GM12878 (cell line): ENCODE data around the gene ADGRG7. TPM values are rescaled to one million over a fixed set of nuclear protein-coding genes. Genes with fewer than 3 reads are reported as not detected.

Experiments used
- ATAC-seq: fragments of 200-7000 bp; cut with Tn5 transposase; 3 replicates; pipeline ENCODE4 v1.9.1; 2020; ENCODE audit warnings: mild to moderate bottlenecking, moderate library complexity
- BruUV-seq: library from RNA; stranded (reverse); fragments of 400-500 nt; replicated peaks from 2 replicates; lab custom pipeline; 2021; lab: Mats Ljungman, UMichigan
- CTCF ChIA-PET: fragments of 300-600 bp; sonication (Branson Sonifier 250); formaldehyde crosslinking; extraction: SDS; loops from one replicate; lab custom pipeline; 2021; ENCODE audit warnings: inconsistent platforms; lab: Yijun Ruan, JAX
- POLR2A ChIA-PET: fragments of 350-600 bp; formaldehyde crosslinking; extraction: SDS; loops from one replicate; lab custom pipeline; 2021; ENCODE audit warnings: inconsistent platforms; lab: Charles Lee
- RAD21 ChIA-PET: fragments of 300-600 bp; sonication (Branson Sonifier 250); formaldehyde crosslinking; loops from one replicate; lab custom pipeline; 2023; ENCODE audit warnings: antibody characterized with exemption; ENCODE audit not compliant: unreplicated experiment; lab: Charles Lee
- SMC1A ChIA-PET: fragments of 300-600 bp; sonication (Branson Sonifier 250); formaldehyde crosslinking; loops from one replicate; lab custom pipeline; 2023; ENCODE audit not compliant: unreplicated experiment, uncharacterized antibody; lab: Charles Lee
- DNase-seq: peaks from one replicate; pipeline ENCODE4 v3.0.0-alpha.2; 2011; ENCODE audit warnings: low read depth, low spot score
- FAIRE-seq: peaks from 3 replicates; lab custom pipeline; 2011; peaks lifted over from hg19 to GRCh38; lab: Jason Lieb, UNC
- H2AFZ ChIP-seq: 2 replicates; pipeline ENCODE4 v1.6.0; 2011; ENCODE audit warnings: low read depth, low read length, control low read depth; ENCODE audit not compliant: control insufficient read depth
- H3K27ac ChIP-seq: 2 replicates; pipeline ENCODE4 v1.5.1; 2011; ENCODE audit warnings: control low read depth; ENCODE audit not compliant: control insufficient read depth, insufficient read depth
- H3K27me3 ChIP-seq, 2 experiments: replicated peaks in 1 of 2; 2 replicates each; pipeline versions ENCODE4 v1.6.0 to v1.6.1; 2011; ENCODE audit warnings: low read length in 1 of 2; ENCODE audit not compliant: control insufficient read depth in 2 of 2, insufficient read depth in 2 of 2
- H3K36me3 ChIP-seq, 2 experiments: 2 replicates each; pipeline ENCODE4 v1.5.1; 2011; ENCODE audit warnings: low read length in 1 of 2; ENCODE audit not compliant: control insufficient read depth in 2 of 2, insufficient read depth in 2 of 2
- H3K4me1 ChIP-seq: 2 replicates; pipeline ENCODE4 v1.6.1; 2011; ENCODE audit warnings: mild to moderate bottlenecking, low read length, moderate library complexity, mixed read lengths; ENCODE audit not compliant: control insufficient read depth, insufficient read depth
- H3K4me2 ChIP-seq: 2 replicates; pipeline ENCODE4 v1.6.0; 2011; ENCODE audit warnings: control low read depth; ENCODE audit not compliant: control insufficient read depth, insufficient read depth
- H3K4me3 ChIP-seq: fragments of 200-600 bp; sonication (generic); 2 replicates; pipeline ENCODE4 v1.5.1; 2016
- H3K79me2 ChIP-seq: 2 replicates; pipeline ENCODE4 v1.6.0; 2011; ENCODE audit warnings: low read length; ENCODE audit not compliant: control insufficient read depth, insufficient read depth
- H3K9ac ChIP-seq: 2 replicates; pipeline ENCODE4 v1.8.0; 2011; ENCODE audit warnings: low read length, control low read depth, mixed read lengths; ENCODE audit not compliant: control insufficient read depth, insufficient read depth
- H3K9me3 ChIP-seq: replicated peaks from 3 replicates; pipeline ENCODE4 v1.5.1; 2011; ENCODE audit warnings: mild to moderate bottlenecking, low read length; ENCODE audit not compliant: control insufficient read depth, insufficient read depth
- H4K20me1 ChIP-seq: 2 replicates; pipeline ENCODE4 v1.6.0; 2011; ENCODE audit not compliant: control insufficient read depth, insufficient read depth
- FOXK2 ChIP-seq: fragments of 450-650 bp; IDR thresholded peaks from 2 replicates; pipeline ENCODE4 v1.6.1; 2017; ENCODE audit warnings: mild to moderate bottlenecking, moderate library complexity
- HDGF ChIP-seq: fragments of 450-650 bp; IDR thresholded peaks from 2 replicates; pipeline ENCODE4 v1.6.1; 2016; ENCODE audit warnings: antibody characterized with exemption
- KAT2A ChIP-seq: conservative IDR thresholded peaks from 2 replicates; pipeline ENCODE4 v1.6.1; 2011; ENCODE audit warnings: low read depth, low read length; ENCODE audit not compliant: control insufficient read depth
- POLR2AphosphoS2 ChIP-seq: IDR thresholded peaks from 2 replicates; pipeline ENCODE4 v1.6.1; 2011; ENCODE audit warnings: low read depth, mild to moderate bottlenecking, low read length, improper control_type of control experiment, moderate library complexity
- RELB ChIP-seq: fragments of 450-650 bp; IDR thresholded peaks from 2 replicates; pipeline ENCODE4 v1.6.1; 2017; ENCODE audit warnings: low read depth, mild to moderate bottlenecking, moderate library complexity
- SREBF1 ChIP-seq: IDR thresholded peaks from 2 replicates; pipeline ENCODE4 v1.6.1; 2012; ENCODE audit warnings: mild to moderate bottlenecking, low read length
- ZBTB4 ChIP-seq: fragments of 450-650 bp; formaldehyde crosslinking; IDR thresholded peaks from 2 replicates; pipeline ENCODE4 v1.4.0; 2022; ENCODE audit warnings: mild to moderate bottlenecking, moderate library complexity
- WGBS: methylation state at CpG from one replicate; pipeline ENCODE4 v1.1.6; 2016; ENCODE audit warnings: low lambda C conversion rate; ENCODE audit not compliant: insufficient replicate concordance, insufficient coverage; ENCODE audit errors: missing lambda C conversion rate; 5-methylcytosine and 5-hydroxymethylcytosine counted together
- in situ Hi-C: fragments of 300-500 bp; cut with MboI; formaldehyde crosslinking; loops from 9 replicates; pipeline ENCODE4 v1.14.3; 2018; ENCODE audit warnings: mixed read lengths
- intact Hi-C: fragments of 100-400 bp; cut with micrococcal nuclease; formaldehyde crosslinking; loops from one replicate; pipeline ENCODE4 v1.14.2; 2022; ENCODE audit not compliant: unreplicated experiment
- polyA plus RNA-seq, 11 experiments: library from polyadenylated mRNA; depleted of rRNA in 4 of 11; unstranded in 6 of 11; stranded (reverse) in 5 of 11; fragments of >200 nt; fragmentation: Nextera tagmentation in 4 of 11; fragmentation: Illumina TruSeq in 1 of 11; extraction: Ambion mirVana in 4 of 11; extraction: Trizol in 1 of 11; gene quantifications; 1 replicate in 1 of 11; 2 replicates in 10 of 11; pipeline versions ENCODE4 v1.2.1 to v1.2.3, GENCODE V29; 2011 to 2016; ENCODE audit warnings: inconsistent platforms in 2 of 11, missing spikeins in 2 of 11, low read depth in 1 of 11
- total RNA-seq, 4 experiments: library from RNA; depleted of rRNA in 3 of 4; stranded (reverse); fragments of >200 nt in 3 of 4; fragmentation: Illumina TruSeq in 1 of 4; extraction: Trizol in 1 of 4; gene quantifications; 2 replicates each; pipeline versions ENCODE4 v1.2.1 to v1.2.3, GENCODE V29; 2013 to 2021
- TF ChIP-seq, protein P1 (sequence below): fragments of 450-650 bp; IDR thresholded peaks from 2 replicates; pipeline ENCODE4 v1.6.1; 2016; ENCODE audit warnings: mild to moderate bottlenecking
- TF ChIP-seq, protein P2 (sequence below): IDR thresholded peaks from 2 replicates; pipeline ENCODE4 v1.6.1; 2011; ENCODE audit warnings: mild to moderate bottlenecking, low read depth, low read length, moderate library complexity; ENCODE audit not compliant: insufficient replicate concordance
- TF ChIP-seq, protein P3 (sequence below): IDR thresholded peaks from 2 replicates; pipeline ENCODE4 v1.6.1; 2012; ENCODE audit warnings: low read length, inconsistent platforms

ADGRG7 gene
- total and polyA plus RNA-seq, 10 of the 15 experiments (the other 5 are each of a cell fraction or from before 2014, with no cell fraction given) = 0.02 to 0.21 (median 0.14) TPM; not detected in 7

- no peak for TF ChIP-seq ZBTB4 (CRISPR knock-in tag)
- TF ChIP-seq, all 136 proteins: peak for 0
These were observed 87.8 kb downstream of the ADGRG7 start (continued) for GRCh38 chr3:100697172-100697571.

DNA sequence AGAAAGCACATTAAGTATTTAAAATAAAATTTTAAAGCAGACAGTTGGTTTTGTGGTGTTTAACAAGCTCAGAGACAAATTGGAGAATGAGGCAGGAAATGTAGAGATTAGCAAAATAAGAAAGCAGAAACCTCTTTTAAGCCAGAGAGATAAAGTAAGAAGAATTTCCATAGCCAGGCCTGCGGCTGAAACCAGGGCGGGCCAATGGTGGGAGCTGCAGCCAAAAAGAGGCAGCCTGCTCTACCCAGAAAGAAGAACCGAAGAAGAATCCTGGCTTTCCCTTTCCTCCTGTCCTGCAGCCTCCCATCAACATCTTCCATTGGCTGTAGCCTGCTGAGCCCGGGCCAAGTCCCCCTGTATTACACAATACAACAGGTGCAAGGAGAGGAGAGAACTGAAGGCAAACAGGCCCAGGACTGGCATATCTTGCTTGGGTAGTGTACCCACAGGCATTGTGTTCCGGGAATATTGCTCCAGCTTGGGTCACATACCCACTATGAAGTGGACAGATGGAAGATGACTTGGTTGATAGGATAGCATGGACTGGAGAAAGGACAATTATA is 88.4 kb downstream of the ADGRG7 start:
- no peak for DNase-seq
- H3K36me3 ChIP-seq = no peaks in the 10 kb centered on the region
- no TSS peak for BruUV-seq
- no peak overlapping the region for H3K27ac ChIP-seq
- no peaks in the 10 kb centered on the region; the same call in 2 of the 3 replicates for H3K9me3 ChIP-seq
- no peak overlapping the region for H3K4me2 ChIP-seq
- no peaks in the 10 kb centered on the region for H3K79me2 ChIP-seq
- no peak overlapping the region for H2AFZ ChIP-seq
- in situ Hi-C loops = no loop called here
- H3K4me1 ChIP-seq = no peaks in the 10 kb centered on the region
- ATAC-seq = no peak
- ChIA-PET RAD21 (no interaction called here), CTCF (interaction anchor here (1.2 kb wide), 1 partner anchor 11 kb away, joined by 4 read pairs; no protein-coding TSS in a partner anchor), POLR2A (no interaction called here), SMC1A (interaction anchor here (1.0 kb wide), 1 partner anchor 230 kb away, joined by 3 read pairs; no protein-coding TSS in a partner anchor)
- intact Hi-C loops = no loop called here
- H3K27me3 ChIP-seq = no peaks in the 10 kb centered on the region
- H3K4me3 ChIP-seq = no peak overlapping the region
- FAIRE-seq = no peak
- H4K20me1 ChIP-seq = no peaks in the 10 kb centered on the region
- 45% methylated on average over 5 of the region's 5 CpGs for WGBS
- H3K9ac ChIP-seq = no peak overlapping the region
- TF ChIP-seq RELB (no peak), HDGF (no peak), KAT2A (no peak), POLR2AphosphoS2 (no peak), SREBF1 (no peak), FOXK2 (no peak)
- TF ChIP-seq, protein P1, sequence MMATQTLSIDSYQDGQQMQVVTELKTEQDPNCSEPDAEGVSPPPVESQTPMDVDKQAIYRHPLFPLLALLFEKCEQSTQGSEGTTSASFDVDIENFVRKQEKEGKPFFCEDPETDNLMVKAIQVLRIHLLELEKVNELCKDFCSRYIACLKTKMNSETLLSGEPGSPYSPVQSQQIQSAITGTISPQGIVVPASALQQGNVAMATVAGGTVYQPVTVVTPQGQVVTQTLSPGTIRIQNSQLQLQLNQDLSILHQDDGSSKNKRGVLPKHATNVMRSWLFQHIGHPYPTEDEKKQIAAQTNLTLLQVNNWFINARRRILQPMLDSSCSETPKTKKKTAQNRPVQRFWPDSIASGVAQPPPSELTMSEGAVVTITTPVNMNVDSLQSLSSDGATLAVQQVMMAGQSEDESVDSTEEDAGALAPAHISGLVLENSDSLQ = no peak
- TF ChIP-seq, protein P2, sequence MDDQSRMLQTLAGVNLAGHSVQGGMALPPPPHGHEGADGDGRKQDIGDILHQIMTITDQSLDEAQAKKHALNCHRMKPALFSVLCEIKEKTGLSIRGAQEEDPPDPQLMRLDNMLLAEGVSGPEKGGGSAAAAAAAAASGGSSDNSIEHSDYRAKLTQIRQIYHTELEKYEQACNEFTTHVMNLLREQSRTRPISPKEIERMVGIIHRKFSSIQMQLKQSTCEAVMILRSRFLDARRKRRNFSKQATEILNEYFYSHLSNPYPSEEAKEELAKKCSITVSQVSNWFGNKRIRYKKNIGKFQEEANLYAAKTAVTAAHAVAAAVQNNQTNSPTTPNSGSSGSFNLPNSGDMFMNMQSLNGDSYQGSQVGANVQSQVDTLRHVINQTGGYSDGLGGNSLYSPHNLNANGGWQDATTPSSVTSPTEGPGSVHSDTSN = no peak
- TF ChIP-seq, protein P3, sequence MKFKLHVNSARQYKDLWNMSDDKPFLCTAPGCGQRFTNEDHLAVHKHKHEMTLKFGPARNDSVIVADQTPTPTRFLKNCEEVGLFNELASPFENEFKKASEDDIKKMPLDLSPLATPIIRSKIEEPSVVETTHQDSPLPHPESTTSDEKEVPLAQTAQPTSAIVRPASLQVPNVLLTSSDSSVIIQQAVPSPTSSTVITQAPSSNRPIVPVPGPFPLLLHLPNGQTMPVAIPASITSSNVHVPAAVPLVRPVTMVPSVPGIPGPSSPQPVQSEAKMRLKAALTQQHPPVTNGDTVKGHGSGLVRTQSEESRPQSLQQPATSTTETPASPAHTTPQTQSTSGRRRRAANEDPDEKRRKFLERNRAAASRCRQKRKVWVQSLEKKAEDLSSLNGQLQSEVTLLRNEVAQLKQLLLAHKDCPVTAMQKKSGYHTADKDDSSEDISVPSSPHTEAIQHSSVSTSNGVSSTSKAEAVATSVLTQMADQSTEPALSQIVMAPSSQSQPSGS = no peak
